HEK293 (cell line): Measurements from ENCODE around the gene VPS33A.

Experiments used
- GFI1B ChIP-seq: fragments of 450-650 bp; formaldehyde crosslinking; IDR thresholded peaks from 2 replicates; pipeline ENCODE4 v1.5.1; 2016; ENCODE audit warnings: missing biosample characterization, missing genetic modification characterization
- KLF9 ChIP-seq: fragments of 450-650 bp; formaldehyde crosslinking; IDR thresholded peaks from 2 replicates; pipeline ENCODE4 v1.5.1; 2016; ENCODE audit warnings: missing biosample characterization, missing genetic modification characterization, low read depth
- MYNN ChIP-seq: fragments of 450-650 bp; formaldehyde crosslinking; IDR thresholded peaks from 2 replicates; pipeline ENCODE4 v1.5.1; 2016; ENCODE audit warnings: missing biosample characterization, missing genetic modification characterization, borderline replicate concordance
- SCRT1 ChIP-seq: fragments of 450-650 bp; formaldehyde crosslinking; IDR thresholded peaks from 2 replicates; pipeline ENCODE4 v1.5.1; 2016; ENCODE audit warnings: missing biosample characterization, missing genetic modification characterization, borderline replicate concordance
- WT1 ChIP-seq: fragments of 450-650 bp; formaldehyde crosslinking; IDR thresholded peaks from 2 replicates; pipeline ENCODE4 v1.5.1; 2016; ENCODE audit warnings: missing biosample characterization, missing genetic modification characterization
- ZNF114 ChIP-seq: fragments of 450-650 bp; formaldehyde crosslinking; IDR thresholded peaks from 2 replicates; pipeline ENCODE4 v1.5.0; 2017; ENCODE audit warnings: missing biosample characterization, missing genetic modification characterization
- ZNF138 ChIP-seq: fragments of 450-650 bp; formaldehyde crosslinking; IDR thresholded peaks from 2 replicates; pipeline ENCODE4 v1.5.1; 2016; ENCODE audit warnings: missing biosample characterization, missing genetic modification characterization, borderline replicate concordance
- ZNF174 ChIP-seq: fragments of 450-650 bp; formaldehyde crosslinking; IDR thresholded peaks from 2 replicates; pipeline ENCODE4 v1.5.0; 2017; ENCODE audit warnings: missing biosample characterization, mild to moderate bottlenecking, missing genetic modification characterization
- ZNF274 ChIP-seq, 2 experiments: fragments of 200-500 bp in 1 of 2; fragments of 450-650 bp in 1 of 2; sonication (Bioruptor generic) in 1 of 2; formaldehyde crosslinking in 1 of 2; IDR thresholded peaks; 2 replicates each; pipeline versions ENCODE4 v1.5.1 to v1.6.1; 2014 to 2016; ENCODE audit warnings: borderline replicate concordance in 1 of 2, inconsistent platforms in 1 of 2, low read length in 1 of 2, missing biosample characterization in 1 of 2, missing genetic modification characterization in 1 of 2
- ZNF302 ChIP-seq: fragments of 450-650 bp; formaldehyde crosslinking; IDR thresholded peaks from 2 replicates; pipeline ENCODE4 v1.5.1; 2016; ENCODE audit warnings: missing biosample characterization, missing genetic modification characterization, low read depth
- ZNF335 ChIP-seq: fragments of 450-650 bp; formaldehyde crosslinking; conservative IDR thresholded peaks from 2 replicates; pipeline ENCODE4 v1.5.1; 2016; ENCODE audit warnings: missing biosample characterization, missing genetic modification characterization
- ZNF366 ChIP-seq: fragments of 450-650 bp; formaldehyde crosslinking; conservative IDR thresholded peaks from 2 replicates; pipeline ENCODE4 v1.5.1; 2016; ENCODE audit warnings: missing biosample characterization, missing genetic modification characterization
- ZNF423 ChIP-seq: fragments of 450-650 bp; formaldehyde crosslinking; IDR thresholded peaks from 2 replicates; pipeline ENCODE4 v1.5.1; 2016; ENCODE audit warnings: missing biosample characterization, missing genetic modification characterization
- ZNF529 ChIP-seq: fragments of 450-650 bp; formaldehyde crosslinking; IDR thresholded peaks from 2 replicates; pipeline ENCODE4 v1.5.1; 2017; ENCODE audit warnings: missing genetic modification characterization, missing biosample characterization; ENCODE audit not compliant: insufficient replicate concordance
- ZNF530 ChIP-seq: fragments of 450-650 bp; formaldehyde crosslinking; IDR thresholded peaks from 2 replicates; pipeline ENCODE4 v1.5.1; 2016; ENCODE audit warnings: low read depth, missing biosample characterization, missing genetic modification characterization
- ZNF571 ChIP-seq: fragments of 450-650 bp; formaldehyde crosslinking; IDR thresholded peaks from 2 replicates; pipeline ENCODE4 v1.5.0; 2017; ENCODE audit warnings: missing biosample characterization, missing genetic modification characterization
- ZNF600 ChIP-seq: fragments of 450-650 bp; formaldehyde crosslinking; IDR thresholded peaks from 2 replicates; pipeline ENCODE4 v1.5.1; 2016; ENCODE audit warnings: missing biosample characterization, missing genetic modification characterization
- ZNF621 ChIP-seq: fragments of 450-650 bp; formaldehyde crosslinking; IDR thresholded peaks from 2 replicates; pipeline ENCODE4 v1.5.1; 2017; ENCODE audit warnings: missing biosample characterization, missing genetic modification characterization
- ZNF660 ChIP-seq: fragments of 450-650 bp; IDR thresholded peaks from 2 replicates; pipeline ENCODE4 v1.5.1; 2018; ENCODE audit warnings: missing biosample characterization, mild to moderate bottlenecking, missing genetic modification characterization
- ZNF677 ChIP-seq: fragments of 450-650 bp; IDR thresholded peaks from 2 replicates; pipeline ENCODE4 v1.5.0; 2018; ENCODE audit warnings: missing biosample characterization, mild to moderate bottlenecking, missing genetic modification characterization, moderate library complexity
- ZNF76 ChIP-seq: fragments of 450-650 bp; formaldehyde crosslinking; IDR thresholded peaks from 2 replicates; pipeline ENCODE4; 2016; ENCODE audit warnings: low read depth, missing biosample characterization, missing genetic modification characterization, borderline replicate concordance
- TF ChIP-seq, protein P1 (sequence below): fragments of 450-650 bp; formaldehyde crosslinking; IDR thresholded peaks from 2 replicates; pipeline ENCODE4 v1.5.1; 2016; ENCODE audit warnings: missing biosample characterization, missing genetic modification characterization
- TF ChIP-seq, protein P2 (sequence below): fragments of 450-650 bp; formaldehyde crosslinking; IDR thresholded peaks from 2 replicates; pipeline ENCODE4 v1.5.1; 2017; ENCODE audit warnings: missing biosample characterization, missing genetic modification characterization
- TF ChIP-seq, protein P3 (sequence below): fragments of 450-650 bp; formaldehyde crosslinking; conservative IDR thresholded peaks from 2 replicates; pipeline ENCODE4 v1.5.1; 2016; ENCODE audit warnings: low read depth, missing biosample characterization, missing genetic modification characterization
- TF ChIP-seq, protein P4 (sequence below): fragments of 450-650 bp; IDR thresholded peaks from 2 replicates; pipeline ENCODE4 v1.5.1; 2018; ENCODE audit warnings: missing biosample characterization, mild to moderate bottlenecking, missing genetic modification characterization
- TF ChIP-seq, protein P5 (sequence below): fragments of 450-650 bp; formaldehyde crosslinking; IDR thresholded peaks from 2 replicates; pipeline ENCODE4 v1.5.1; 2017; ENCODE audit warnings: missing biosample characterization, missing genetic modification characterization
- TF ChIP-seq, protein P6 (sequence below): fragments of 450-650 bp; formaldehyde crosslinking; IDR thresholded peaks from 2 replicates; pipeline ENCODE4 v1.5.1; 2016; ENCODE audit warnings: missing biosample characterization, missing genetic modification characterization

Gene VPS33A

DNA sequence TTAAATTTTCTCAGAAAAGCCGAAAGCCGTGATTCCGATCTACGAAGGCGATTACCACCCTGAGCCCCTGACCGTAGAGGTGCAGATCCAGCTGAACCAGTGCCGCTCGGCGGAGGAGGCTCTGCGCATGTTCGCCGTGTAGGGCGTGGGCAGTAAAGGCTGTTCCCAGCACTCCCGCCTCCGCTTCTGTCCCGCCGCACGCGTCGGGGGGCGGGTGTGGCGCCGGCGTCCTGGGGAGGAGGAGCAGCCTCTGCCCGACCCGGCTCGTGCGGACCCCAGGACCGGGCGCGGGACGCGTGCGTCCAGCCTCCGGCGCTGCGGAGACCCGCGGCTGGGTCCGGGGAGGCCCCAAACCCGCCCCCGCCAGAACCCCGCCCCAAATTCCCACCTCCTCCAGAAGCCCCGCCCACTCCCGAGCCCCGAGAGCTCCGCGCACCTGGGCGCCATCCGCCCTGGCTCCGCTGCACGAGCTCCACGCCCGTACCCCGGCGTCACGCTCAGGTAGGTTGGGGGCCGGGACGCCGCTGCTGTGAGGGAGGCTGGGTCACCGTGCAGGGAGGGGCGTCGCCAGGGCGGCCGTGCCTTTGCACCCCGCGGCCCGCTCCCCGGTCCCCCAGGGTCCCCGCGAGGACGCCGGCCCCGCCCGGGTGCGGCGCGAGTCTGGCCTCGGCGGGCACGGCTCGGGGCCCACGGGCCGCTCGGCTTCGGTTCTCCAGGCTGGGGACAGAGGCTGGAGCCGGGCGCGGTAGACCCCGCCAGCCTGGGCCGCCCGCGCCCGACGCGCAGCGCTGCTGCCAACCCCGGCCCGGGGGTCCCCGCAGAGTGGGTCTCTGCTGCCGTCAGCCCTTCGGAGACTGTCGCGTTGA lies 62.8 kb downstream of the VPS33A start, which contains the start of gene B3GNT4 (continued):
- TF ChIP-seq ZNF423 (tag by site-specific recombination) (no peak), GFI1B (tag by site-specific recombination) (no peak), SCRT1 (tag by site-specific recombination) (no peak), ZNF138 (no peak), ZNF174 (tag by site-specific recombination) (no peak), ZNF621 (tag by site-specific recombination) (no peak), ZNF335 (tag by site-specific recombination) (peak; percentile 86), KLF9 (tag by site-specific recombination) (peak; percentile 64), ZNF677 (tag by site-specific recombination) (no peak), MYNN (no peak), ZNF366 (tag by site-specific recombination) (no peak), ZNF529 (no peak), ZNF530 (tag by site-specific recombination) (no peak), ZNF302 (tag by site-specific recombination) (no peak), ZNF600 (tag by site-specific recombination) (0 out of 2 replicates have a peak, but pooled peaks have one; percentile 24), ZNF660 (tag by site-specific recombination) (no peak), ZNF76 (tag by site-specific recombination) (peak; percentile 29; the same call in 1 of the 2 replicates), ZNF571 (no peak), ZNF114 (tag by site-specific recombination) (no peak), WT1 (tag by site-specific recombination) (no peak), ZNF274 (IDR thresholded peaks at IDR 0.05; ENCODE audit: low read length) (no peak), ZNF274 (tag by site-specific recombination; IDR thresholded peaks at IDR 0.05; ENCODE audit: borderline replicate concordance) (no peak)
- TF ChIP-seq, protein P1, sequence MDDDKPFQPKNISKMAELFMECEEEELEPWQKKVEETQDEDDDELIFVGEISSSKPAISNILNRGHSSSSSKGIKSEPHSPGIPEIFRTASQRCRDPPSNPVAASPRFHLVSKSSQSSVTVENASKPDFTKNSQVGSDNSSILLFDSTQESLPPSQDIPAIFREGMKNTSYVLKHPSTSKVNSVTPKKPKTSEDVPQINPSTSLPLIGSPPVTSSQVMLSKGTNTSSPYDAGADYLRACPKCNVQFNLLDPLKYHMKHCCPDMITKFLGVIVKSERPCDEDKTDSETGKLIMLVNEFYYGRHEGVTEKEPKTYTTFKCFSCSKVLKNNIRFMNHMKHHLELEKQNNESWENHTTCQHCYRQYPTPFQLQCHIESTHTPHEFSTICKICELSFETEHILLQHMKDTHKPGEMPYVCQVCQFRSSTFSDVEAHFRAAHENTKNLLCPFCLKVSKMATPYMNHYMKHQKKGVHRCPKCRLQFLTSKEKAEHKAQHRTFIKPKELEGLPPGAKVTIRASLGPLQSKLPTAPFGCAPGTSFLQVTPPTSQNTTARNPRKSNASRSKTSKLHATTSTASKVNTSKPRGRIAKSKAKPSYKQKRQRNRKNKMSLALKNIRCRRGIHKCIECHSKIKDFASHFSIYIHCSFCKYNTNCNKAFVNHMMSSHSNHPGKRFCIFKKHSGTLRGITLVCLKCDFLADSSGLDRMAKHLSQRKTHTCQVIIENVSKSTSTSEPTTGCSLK (tag by site-specific recombination) = no peak
- TF ChIP-seq, protein P2, sequence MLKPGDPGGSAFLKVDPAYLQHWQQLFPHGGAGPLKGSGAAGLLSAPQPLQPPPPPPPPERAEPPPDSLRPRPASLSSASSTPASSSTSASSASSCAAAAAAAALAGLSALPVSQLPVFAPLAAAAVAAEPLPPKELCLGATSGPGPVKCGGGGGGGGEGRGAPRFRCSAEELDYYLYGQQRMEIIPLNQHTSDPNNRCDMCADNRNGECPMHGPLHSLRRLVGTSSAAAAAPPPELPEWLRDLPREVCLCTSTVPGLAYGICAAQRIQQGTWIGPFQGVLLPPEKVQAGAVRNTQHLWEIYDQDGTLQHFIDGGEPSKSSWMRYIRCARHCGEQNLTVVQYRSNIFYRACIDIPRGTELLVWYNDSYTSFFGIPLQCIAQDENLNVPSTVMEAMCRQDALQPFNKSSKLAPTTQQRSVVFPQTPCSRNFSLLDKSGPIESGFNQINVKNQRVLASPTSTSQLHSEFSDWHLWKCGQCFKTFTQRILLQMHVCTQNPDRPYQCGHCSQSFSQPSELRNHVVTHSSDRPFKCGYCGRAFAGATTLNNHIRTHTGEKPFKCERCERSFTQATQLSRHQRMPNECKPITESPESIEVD (tag by site-specific recombination) = no peak
- TF ChIP-seq, protein P3, sequence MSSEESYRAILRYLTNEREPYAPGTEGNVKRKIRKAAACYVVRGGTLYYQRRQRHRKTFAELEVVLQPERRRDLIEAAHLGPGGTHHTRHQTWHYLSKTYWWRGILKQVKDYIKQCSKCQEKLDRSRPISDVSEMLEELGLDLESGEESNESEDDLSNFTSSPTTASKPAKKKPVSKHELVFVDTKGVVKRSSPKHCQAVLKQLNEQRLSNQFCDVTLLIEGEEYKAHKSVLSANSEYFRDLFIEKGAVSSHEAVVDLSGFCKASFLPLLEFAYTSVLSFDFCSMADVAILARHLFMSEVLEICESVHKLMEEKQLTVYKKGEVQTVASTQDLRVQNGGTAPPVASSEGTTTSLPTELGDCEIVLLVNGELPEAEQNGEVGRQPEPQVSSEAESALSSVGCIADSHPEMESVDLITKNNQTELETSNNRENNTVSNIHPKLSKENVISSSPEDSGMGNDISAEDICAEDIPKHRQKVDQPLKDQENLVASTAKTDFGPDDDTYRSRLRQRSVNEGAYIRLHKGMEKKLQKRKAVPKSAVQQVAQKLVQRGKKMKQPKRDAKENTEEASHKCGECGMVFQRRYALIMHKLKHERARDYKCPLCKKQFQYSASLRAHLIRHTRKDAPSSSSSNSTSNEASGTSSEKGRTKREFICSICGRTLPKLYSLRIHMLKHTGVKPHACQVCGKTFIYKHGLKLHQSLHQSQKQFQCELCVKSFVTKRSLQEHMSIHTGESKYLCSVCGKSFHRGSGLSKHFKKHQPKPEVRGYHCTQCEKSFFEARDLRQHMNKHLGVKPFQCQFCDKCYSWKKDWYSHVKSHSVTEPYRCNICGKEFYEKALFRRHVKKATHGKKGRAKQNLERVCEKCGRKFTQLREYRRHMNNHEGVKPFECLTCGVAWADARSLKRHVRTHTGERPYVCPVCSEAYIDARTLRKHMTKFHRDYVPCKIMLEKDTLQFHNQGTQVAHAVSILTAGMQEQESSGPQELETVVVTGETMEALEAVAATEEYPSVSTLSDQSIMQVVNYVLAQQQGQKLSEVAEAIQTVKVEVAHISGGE = no peak
- TF ChIP-seq, protein P4, sequence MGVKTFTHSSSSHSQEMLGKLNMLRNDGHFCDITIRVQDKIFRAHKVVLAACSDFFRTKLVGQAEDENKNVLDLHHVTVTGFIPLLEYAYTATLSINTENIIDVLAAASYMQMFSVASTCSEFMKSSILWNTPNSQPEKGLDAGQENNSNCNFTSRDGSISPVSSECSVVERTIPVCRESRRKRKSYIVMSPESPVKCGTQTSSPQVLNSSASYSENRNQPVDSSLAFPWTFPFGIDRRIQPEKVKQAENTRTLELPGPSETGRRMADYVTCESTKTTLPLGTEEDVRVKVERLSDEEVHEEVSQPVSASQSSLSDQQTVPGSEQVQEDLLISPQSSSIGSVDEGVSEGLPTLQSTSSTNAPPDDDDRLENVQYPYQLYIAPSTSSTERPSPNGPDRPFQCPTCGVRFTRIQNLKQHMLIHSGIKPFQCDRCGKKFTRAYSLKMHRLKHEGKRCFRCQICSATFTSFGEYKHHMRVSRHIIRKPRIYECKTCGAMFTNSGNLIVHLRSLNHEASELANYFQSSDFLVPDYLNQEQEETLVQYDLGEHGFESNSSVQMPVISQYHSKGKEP (tag by site-specific recombination) = no peak
- TF ChIP-seq, protein P5, sequence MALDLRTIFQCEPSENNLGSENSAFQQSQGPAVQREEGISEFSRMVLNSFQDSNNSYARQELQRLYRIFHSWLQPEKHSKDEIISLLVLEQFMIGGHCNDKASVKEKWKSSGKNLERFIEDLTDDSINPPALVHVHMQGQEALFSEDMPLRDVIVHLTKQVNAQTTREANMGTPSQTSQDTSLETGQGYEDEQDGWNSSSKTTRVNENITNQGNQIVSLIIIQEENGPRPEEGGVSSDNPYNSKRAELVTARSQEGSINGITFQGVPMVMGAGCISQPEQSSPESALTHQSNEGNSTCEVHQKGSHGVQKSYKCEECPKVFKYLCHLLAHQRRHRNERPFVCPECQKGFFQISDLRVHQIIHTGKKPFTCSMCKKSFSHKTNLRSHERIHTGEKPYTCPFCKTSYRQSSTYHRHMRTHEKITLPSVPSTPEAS (tag by site-specific recombination) = no peak
- TF ChIP-seq, protein P6, sequence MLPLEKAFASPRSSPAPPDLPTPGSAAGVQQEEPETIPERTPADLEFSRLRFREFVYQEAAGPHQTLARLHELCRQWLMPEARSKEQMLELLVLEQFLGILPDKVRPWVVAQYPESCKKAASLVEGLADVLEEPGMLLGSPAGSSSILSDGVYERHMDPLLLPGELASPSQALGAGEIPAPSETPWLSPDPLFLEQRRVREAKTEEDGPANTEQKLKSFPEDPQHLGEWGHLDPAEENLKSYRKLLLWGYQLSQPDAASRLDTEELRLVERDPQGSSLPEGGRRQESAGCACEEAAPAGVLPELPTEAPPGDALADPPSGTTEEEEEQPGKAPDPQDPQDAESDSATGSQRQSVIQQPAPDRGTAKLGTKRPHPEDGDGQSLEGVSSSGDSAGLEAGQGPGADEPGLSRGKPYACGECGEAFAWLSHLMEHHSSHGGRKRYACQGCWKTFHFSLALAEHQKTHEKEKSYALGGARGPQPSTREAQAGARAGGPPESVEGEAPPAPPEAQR (tag by site-specific recombination) = no peak
